GM18909 (cell line): ENCODE results near the gene MATN4.
"Not testable (repeated sequence)": the region's sequence is repeated elsewhere in the genome, so short reads cannot be mapped to it uniquely, and the experiment has no call there.

ENCODE experiments used
- ATAC-seq: cut with Tn5 transposase; IDR thresholded peaks from one replicate; pipeline ENCODE4 v1.9.1; 2021; ENCODE audit warnings: mild to moderate bottlenecking; ENCODE audit not compliant: unreplicated experiment, poor library complexity

Gene MATN4, protein sequence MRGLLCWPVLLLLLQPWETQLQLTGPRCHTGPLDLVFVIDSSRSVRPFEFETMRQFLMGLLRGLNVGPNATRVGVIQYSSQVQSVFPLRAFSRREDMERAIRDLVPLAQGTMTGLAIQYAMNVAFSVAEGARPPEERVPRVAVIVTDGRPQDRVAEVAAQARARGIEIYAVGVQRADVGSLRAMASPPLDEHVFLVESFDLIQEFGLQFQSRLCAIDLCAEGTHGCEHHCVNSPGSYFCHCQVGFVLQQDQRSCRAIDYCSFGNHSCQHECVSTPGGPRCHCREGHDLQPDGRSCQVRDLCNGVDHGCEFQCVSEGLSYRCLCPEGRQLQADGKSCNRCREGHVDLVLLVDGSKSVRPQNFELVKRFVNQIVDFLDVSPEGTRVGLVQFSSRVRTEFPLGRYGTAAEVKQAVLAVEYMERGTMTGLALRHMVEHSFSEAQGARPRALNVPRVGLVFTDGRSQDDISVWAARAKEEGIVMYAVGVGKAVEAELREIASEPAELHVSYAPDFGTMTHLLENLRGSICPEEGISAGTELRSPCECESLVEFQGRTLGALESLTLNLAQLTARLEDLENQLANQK

DNA sequence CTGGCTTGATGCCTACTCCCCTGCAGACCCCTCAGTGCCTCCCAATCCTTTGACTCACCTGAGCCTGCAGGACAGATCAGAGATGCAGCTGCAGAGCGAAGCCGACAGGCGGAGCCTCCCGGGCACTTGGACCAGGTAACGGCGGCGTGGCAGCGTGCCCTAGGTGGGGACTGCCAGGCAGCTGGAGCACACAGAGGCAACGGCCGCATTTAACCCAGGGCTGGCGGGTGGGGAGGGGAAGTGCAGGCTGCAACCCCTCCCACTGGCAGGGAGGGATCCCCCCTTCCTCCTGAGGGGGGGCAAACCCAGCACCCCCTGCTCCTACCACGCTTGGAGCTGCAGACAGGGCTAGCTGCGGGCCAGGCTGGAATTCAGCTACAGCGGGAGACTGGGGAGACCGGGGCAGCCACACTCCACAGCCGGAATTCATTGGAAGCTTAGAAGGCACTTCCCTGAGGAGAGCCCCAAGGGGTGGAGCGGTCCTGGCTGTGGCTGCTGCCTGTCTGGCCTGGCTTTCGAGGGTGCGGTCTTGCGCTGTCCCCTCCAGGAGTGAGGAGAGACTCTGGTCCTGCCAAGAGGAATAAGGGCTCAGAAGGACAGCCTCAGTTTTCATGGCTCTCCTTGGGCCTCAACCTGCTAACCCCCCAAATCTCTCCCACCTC, at the start of gene MATN4:
Gene MATN4, minus strand, starts transcription at position 183 of the 662 bp plus-strand sequence. CDS start 2,717 bp downstream, outside the sequence.
- no peak for ATAC-seq

DNA sequence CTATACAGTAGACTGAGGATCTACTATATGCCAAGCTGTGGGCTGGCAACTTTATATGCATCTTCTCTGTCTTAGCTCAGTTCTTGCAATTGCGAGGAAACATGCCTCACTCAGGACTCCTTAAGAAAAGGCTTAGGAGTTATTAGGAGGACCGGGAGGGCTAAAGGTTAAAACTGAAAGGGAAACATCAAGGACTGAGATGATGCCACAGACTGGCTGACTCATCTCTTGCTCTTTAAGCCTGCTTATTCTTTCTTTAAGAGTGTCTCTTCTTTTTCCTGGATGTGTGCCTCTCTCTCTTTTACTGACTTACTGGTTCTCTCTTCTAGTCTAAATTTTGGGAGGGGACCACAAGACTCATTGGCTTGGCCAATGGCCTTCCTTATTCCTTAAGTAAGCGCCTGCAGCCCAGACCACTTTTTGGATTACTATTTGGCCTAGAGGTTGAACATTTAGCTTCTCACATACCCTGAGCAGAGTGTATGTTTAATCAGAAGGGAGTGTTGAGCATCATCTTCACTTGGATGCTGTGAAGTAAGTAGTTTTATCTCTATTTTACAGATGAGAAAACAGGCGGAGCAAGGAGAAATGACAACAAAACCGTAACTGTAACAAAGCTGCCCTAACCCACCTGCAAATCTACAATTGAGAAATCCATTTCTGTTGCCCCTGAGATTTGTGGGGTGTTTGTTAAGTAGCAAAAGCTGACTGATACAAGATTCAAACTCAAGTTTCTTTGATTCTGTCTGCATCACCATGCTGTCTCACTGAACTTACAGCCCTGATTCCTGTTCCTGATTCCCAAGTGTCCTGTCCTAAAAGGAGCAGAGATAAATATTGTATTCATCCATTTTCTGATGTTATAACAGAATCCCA, 47.3 kb upstream of the MATN4 start:
- ATAC-seq, result no peak

DNA sequence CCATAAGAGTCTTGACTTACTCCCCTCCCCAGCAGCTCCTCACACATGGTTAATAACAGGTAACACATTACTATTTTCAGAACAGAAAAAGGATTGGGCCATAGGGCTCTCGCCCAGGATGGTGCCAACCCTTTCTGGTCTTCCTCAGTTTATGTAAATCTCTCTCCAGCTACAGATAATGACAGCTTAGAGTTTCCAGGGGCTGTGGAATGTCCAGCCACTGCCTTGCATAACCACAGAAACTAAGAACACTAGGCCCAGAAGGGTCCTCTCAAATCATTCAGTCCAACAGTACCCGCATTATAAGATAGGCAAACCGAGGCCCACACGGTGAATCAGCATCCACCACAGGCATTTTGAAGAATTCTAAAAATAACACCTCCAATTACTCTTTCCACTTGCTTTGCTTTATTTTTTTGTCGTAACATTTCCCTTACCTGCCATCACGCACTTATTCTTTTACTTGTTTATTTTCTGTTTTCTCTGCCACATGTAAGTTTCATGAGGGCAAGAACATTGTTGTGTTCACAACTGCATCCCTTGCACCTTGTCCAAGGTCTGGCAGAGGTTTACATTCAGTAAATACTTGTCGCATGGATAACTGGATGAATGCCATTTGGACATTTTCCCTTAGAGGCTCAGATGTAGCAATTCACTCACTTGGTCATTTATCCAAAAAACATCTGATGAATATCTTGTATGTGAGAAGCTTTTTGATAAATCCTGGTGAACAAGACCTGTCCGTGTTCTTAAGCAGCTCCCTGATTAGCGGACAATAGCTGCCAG, 46.5 kb upstream of the MATN4 start:
- ATAC-seq, result no peak

DNA sequence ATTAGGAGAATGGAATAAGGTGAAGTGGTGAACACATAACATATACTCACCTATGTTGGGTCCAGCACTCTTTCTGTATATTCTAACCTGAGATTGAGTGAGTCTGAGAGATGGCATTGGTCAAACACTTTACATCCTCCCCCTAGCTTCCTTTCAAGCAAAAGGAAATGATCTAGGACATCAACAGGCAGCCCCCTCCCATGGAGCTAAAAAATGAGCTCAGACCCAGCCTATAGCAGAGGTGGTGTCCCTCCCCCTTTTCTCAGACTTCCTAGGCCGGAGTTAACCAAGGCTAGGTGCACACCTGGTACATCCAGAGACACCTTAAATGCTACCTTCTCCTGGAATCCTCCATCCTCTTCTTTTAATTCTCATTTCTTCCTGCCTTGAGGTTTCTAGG, 45.6 kb upstream of the MATN4 start:
- no peak for ATAC-seq

DNA sequence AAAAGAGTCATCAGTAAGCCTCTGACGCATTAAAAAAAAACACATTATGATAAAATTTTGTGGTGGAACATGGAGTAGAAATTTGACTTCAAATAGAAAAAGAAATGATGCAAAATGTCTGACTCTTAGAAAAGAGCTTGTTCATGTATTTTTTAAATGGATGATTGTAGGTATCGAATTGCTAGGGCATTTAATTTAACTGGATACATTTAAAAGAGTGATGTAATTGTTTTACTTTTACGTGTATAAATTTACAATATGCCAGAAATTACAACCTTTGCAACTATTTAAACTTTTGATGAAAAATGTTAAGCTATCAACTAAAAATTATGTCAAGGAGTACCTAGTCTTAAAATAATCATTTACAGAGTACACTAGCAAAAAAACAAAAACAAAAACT, 44.6 kb upstream of the MATN4 start:
- ATAC-seq, result no peak

DNA sequence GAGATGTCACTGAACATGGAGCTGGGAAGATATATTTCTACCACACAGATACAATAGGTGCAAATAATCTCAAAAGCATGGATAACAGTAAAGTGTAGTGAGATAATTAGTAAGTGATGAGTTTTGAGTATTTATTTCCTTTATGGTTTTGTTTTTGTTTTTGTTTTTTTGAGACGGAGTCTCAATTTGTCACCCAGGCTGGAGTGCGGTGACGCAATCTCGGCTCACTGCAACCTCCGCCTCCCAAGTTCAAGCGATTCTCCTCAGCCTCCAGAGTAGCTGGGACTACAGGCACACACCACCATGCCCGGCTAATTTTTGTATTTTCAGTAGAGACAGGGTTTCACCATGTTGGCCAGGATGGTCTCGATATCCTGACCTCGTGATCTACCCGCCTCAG, 42.7 kb upstream of the MATN4 start:
- ATAC-seq, result not testable (repeated sequence)

DNA sequence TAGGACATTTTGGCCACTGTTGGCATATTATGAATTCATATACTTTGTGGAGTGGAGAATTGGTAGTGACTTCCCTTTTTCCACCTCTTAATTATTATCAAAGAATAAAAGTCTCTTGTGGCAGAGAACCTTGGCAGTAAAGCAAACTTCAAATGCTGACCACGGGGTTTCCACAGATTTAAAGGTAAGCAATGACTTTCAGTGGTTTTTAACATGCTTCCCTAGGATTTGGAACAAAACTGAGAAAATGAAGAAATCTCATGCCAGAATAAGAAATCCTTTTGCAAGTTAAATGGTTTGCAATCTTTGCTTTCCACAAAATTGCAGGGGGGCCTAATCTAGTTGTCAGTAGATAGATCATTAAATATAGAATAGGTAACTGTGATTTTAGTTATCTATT, 42.1 kb upstream of the MATN4 start:
- ATAC-seq, result no peak

DNA sequence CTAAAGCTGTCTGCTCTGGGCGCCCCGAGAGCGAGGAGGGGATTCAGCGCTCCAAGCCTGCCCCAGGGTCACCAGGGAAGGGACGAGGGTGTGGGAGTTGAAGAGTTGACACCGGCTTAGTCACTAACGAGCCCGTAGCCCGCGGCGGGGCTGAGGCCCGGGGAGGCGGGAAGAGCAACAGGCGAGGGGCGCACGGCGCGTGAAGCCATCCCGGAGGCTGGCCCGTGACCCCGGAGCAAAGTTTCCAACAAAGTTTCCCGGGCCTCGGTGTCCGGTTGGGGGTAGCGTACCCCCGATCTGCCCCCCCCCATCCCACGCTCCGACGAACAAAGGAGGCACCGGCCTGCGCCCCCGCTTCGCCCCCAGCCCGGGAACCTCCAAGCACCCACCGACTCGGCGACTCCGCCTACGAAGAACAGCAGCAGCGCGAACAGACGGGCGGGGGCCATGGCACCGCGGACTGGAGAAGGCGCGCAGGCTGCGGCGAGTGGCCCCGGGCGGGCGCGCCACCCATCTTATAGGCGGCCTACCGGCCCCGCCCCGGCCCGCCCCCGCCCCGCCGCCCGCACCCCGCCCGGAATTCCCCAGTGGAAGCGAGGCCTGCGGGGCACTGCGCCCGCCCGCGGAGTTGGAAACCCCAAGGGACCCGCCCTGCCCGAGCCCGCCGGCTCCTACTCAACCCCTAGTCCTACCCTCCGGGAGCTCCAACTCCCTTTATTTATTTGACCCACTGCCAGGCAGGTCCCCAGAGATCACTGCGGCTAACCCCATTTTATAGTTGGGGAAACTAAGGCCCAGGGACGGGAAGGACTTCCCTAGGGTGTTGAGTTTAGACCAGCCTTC, 40.1 kb upstream of the MATN4 start, which contains the start of gene SDC4:
Gene SDC4, minus strand, starts transcription at position 489 of the 843 bp plus-strand sequence. Its CDS starts 40 bp downstream, at position 449.
- no peak for ATAC-seq

DNA sequence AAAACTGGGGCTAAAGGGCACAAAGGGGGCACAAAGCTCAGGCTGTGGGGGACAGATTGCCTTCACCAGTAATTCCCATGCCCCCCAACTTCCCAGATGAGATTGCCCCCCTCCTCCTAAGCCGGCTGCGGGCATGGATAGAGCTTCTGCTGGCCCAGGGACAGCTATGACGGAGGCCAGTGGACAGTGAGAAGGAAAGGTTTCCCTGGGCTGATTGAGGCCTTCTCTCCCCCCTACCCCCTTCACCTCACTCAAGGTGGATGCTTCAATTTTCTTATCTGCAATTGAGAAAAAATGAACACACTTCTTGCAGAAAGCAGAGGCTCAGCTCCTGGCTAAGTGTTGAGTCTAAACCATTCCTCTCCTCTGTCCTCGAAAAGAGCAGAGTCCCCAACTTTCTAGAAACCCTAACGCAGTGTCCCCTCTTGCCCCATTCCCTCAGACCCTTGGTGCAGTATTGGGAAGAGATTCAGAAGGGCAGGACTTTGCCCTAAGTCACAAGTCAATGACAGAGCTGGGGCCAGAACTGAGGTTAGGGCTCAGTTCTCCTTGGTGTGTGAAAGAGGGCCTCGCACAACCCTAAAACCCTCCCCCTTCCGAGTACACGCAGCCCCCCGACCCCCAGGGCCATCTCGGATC, 39.3 kb upstream of the MATN4 start:
- ATAC-seq, result no peak

DNA sequence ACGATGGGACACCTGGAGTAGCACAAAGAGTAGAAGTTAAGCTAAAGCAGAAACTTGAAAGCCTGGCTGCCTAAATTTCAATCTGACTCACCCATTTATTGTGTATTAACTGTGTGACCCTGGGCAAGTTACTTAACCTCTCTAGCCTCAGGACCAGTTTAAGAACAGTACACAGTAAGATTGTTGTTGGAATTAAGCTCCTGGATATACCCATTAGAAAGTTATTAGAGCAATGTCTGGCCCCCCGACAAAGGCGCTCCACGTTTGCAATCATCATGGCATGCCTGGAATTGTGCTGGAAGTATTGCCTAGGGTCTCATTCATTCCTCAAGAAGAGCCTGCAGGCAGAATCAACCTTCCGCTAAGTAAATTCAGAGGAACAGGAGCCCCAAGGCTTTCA, 38.8 kb upstream of the MATN4 start:
- ATAC-seq, result no peak

DNA sequence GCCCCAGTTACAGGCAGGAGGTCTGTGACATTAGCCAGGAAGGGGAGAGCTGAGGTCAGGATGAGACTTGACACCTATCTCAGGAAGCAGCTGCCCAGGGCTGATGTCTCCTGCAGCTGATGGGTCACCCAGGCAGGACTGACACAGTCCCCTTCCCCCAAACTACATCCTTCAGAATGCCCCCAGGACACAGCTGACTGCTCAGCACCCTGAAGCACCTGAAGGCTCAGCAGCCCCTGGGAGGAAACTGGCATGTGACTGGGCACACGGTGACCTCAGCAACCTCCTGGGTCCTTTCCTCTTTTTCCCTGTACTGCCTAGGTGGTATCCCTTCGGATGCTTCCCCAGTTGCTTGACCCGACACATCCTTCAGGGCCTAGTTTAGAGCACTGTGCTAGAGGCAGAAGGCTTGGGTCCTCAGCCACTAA, 38.2 kb upstream of the MATN4 start:
- ATAC-seq, result no peak

DNA sequence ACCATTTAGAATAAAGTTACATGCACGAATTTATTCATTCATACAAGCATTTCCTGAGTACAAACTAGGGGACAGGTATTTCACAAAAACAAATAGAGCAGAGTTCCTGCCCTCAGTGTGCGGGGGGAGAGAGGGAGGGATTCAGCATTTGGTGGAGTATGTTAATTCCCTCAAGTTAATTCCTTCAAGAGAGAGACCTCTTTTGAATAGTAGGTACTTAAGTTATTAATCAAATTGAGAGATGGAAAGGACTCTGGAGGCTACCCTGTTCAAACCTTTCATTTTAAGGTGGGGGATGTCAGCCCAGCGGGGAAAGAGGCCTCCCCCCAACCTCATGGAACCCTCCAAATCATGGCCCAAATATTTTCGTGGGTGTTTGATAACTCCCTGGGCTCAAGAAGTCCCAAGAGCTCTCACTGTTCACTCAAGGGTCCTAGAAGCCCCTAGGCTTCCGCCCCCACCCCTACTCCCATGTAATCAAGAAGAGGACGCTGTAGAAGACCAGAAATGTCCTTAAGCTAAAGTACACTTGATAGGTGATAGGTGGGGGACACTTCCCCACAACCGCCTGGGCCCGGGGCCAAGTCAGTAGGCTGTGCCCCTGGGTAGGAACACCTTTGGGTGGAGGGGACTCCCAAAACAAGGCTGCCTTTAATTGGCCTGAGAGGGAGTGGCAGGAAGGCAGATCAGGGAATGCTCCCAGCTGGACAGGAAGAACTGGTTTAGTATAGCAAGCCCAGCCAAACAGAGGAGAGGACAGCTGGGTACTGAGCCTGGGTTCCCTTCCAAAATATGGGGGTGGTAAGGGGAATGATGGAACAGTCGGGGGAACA, 37.2 kb upstream of the MATN4 start:
- ATAC-seq, result no peak

DNA sequence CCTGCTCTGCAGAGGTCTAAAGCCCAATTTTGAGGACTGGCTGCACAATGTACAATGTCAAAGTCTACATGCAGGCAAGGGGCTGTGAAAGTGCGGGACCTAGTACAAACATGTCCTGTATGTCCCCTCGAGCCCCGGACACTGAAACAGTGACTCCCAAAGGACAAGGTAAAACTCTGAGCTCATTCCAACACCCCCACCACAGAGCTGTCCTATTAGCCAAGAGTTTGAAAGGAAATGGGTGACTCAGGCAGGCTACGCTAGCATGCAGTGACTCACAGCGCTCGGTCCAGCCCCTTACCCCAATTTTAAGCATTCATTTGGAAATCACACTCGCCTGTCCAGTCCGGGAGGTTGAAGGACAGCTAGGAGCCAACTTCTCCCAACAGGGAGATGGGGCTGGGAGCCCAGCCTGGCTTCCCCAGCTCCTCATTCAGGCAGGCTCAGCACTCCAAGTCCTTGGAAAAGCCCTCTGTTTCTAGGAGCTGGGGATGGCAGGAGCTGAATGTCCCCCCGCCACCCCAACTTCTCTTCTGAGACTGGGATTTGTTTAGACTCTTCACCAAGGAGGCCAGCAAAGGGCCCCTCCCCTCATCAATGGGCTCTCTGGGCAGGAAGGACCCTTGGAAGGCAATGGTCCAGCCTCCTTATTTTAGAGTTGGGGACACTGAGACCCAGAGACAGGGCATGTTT, 36.2 kb upstream of the MATN4 start:
- no peak for ATAC-seq

DNA sequence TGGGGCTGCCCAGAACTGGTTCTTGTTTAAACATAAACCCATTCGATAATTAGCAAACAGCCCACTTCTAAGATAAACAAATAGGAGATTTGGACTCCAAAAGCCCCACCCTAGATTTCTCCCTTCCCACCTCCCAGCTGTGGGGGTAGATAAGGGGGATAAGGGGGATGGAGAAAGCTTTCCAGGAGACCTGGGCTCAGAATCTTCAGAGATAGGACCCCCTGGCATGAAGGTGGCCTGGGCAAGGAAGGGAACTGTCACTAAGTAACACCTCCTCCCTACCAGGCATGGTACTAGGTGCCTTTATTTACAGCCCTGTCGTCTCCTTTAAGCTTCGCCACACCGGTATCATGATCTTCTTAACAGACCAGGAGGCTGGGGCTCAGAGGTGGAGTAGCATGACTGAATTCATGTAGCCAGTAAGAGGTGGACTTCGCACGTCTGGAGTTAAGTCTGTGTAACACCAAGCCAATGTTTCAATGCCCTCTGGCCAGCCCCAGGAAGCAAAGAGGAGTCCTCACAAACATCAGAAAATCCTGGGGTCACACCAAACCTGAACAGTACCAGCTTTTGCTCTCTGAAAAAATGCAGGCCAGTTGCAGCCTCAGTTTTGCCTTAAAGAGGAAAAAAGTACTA, 35.6 kb upstream of the MATN4 start:
- ATAC-seq, result no peak

DNA sequence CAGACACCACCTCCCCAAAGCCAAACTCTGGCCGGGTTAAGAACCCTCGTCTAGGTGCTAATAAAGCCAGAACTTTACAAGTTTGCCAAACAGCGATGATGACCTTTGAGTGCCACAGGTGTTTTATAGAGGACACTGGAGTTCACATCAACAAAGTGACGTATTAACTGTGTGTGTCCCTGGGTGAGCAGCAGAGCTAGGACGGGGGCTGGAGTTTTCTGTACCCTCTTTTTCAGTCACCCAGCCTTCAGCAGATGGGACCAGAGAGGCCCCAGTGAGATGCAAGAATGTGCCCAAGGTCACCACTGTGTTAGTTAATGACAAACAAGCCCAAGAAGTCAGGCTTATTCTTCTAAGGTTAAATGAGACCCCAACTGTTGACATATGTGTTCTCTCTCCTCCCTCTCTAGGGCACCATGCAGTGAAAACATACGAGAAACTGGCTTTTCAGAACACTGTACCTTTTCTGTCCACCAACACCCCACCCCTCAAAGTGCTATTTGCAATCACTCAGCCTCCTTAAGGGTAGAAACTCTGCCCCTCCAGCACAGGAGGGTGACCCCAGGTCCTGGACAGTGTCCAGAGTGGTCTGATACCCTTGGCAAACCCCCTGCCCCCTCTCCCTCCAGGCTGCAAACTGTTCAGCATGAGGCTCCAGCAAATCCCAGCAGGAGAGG, 34.9 kb upstream of the MATN4 start:
- no peak for ATAC-seq
